Cardiac fibroblast (primary cell): ENCODE data around the gene RNF186.

Experiments used
- DNase-seq, 2 donors: peaks; one replicate each; pipeline versions ENCODE4 v3.0.0 to v3.0.0-alpha.2; 2010; ENCODE audit warnings: low read depth in 2 of 2
- H3K4me3 ChIP-seq, 2 donors: replicated peaks in 1 of 2; 1 replicate in 1 of 2; 2 replicates in 1 of 2; pipeline ENCODE4 v1.5.1; 2011; ENCODE audit warnings: low read depth in 2 of 2, low read length in 2 of 2, mild to moderate bottlenecking in 2 of 2, moderate library complexity in 1 of 2
- CTCF ChIP-seq: IDR thresholded peaks from one replicate; pipeline ENCODE4 v1.5.1; 2011; ENCODE audit warnings: low read depth, mild to moderate bottlenecking, low read length, inconsistent platforms

Gene RNF186

DNA sequence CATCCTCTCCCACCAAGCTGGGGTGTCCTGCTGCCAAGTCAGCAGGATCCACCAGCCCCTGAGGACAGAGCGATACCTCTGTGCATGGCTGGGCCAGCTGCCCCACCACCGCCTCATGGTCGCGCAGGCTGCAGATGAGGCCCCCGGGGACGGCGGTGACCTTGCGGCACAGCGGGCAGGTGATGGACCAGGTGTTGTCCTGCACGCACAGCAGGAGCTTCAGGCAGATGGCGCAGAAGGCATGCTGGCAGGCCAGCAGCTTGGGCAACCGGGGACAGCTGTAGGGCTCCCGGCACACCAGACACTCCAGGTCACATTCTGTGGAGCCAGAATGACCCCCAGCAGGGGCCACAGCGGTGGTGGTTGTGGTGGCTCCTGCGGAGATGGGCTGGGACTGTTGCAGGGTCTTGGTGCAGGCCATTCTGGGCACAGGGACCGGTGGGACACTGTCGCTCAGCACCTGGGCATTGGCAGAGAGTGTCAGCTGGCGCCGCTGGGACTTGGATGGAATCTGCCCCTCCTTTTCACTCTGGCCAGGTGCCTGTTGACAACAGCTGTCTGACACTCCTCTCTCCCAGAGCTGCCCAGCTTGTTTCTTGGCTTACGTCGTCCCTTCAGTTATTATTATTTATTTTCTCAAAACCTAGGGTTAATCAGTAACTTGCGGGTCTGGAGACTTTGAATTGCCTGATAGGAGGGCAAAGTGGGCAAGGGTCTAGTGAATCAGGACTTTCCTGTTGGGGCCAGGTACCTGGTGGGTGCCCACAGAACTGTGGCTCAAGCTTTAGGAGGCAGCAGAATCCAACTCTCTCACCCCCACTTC lies at the start of gene RNF186:
RNF186 (minus strand) TSS at position 603 of the 823 bp plus-strand sequence; CDS start at position 421, 182 bp downstream.
- no peak within 1 kb of the TSS for H3K4me3 ChIP-seq
- no peak for TF ChIP-seq CTCF
- no peak for DNase-seq

DNA sequence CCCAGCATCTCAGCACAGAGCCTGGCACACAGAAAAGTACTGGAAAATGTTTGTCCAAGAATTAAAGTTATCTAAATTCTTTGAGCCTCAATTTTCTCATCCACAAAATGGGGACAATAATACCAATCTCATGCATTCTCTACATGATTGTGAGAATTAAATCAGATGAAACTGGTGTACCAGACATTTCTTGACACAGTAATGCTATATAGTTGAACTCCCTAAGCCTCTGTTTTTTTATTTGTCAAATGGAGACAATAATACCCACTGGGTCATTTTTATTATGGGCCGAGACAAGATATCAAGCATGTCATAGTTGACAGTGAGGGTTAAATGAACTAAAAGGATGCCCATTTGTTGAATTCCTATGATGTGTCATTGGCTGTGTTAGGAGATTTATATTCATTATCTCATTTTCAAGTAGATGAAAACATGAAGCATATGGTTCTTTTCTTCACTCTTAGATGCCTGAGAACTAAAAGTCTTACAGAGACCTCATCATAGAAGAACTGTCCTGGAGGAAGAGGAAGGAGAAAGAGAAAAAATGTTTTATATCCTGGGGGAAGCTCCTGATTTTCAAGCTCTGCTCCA lies 49.6 kb upstream of the RNF186 start:
- DNase-seq = no peak
- no peak overlapping the region for H3K4me3 ChIP-seq
- TF ChIP-seq CTCF = no peak

DNA sequence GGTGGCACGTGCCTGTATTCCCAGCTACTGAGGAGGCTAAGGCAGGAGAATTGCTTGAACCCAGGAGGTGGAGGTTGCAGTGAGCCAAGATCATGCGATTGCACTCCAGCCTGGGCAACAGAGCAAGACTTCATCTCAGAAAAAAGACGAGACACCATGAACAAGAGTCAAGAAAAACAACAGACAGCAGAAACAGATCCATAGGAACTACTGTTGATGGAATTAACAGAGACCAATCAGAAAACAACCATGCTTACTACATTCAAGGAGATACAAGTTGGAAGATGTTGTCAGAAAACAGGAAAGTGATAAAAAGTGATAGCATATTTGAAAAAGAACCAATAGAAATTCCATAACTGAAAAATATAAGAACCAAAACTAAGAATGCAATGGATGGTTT lies 47.9 kb upstream of the RNF186 start:
- H3K4me3 ChIP-seq = no peak overlapping the region
- no peak for DNase-seq
- TF ChIP-seq CTCF = no peak

DNA sequence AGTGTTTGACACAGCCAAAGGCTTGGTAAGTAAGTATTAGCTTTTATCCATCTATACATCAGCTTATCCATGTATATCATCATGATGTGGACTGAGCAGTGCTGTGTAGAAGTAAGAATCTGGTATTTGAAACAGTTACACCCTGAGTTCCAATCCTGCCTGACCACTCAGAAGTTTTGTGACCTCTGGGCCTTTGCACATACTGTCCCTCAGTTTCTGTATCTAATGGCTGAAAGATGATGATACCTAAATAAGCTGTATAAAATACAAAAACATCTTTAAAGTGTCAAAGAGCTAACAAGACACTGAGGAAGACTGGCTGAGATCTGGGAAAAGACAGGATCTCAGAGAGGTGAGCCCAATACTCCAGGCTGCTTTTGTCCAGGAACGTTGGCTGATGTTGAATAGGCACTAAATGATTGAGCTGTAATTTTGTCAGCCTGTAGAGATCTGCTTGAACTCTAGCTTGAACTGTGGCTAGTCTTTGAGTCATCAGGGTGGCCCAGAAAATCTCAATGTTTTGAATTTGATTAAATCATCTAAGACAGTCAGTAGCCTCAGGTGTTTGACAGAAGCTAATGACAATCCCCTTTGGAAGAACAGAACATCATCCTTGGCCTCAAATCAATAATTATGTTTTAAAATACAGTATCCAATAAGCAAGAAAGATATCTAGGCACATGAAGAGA lies 46.9 kb upstream of the RNF186 start:
- TF ChIP-seq CTCF = no peak
- DNase-seq = no peak
- H3K4me3 ChIP-seq = no peak overlapping the region

GRCh38 chr1:19861034-19861433 lies 46.0 kb upstream of the RNF186 start:
- no peak overlapping the region for H3K4me3 ChIP-seq
- TF ChIP-seq CTCF = no peak
- DNase-seq = peak in 1 of 2 donors; percentile 34

GRCh38 chr1:19860418-19860817 lies 45.3 kb upstream of the RNF186 start:
- TF ChIP-seq CTCF = no peak
- no peak for DNase-seq
- no peak overlapping the region for H3K4me3 ChIP-seq
